ENCODE data around the gene CLCN1.

- TF ChIP-seq CTCF (IDR thresholded peaks at IDR 0.05) (no peak), POLR2A (IDR thresholded peaks at IDR 0.05) (no peak)
These were observed 57.4 kb downstream of the CLCN1 start for GRCh38 chr7:143373255-143373794.

All from prostate gland (tissue), 2 donors.